Raji (cell line): ENCODE results near the gene CIP2A.

Experiments used
- POLR2A ChIP-seq: IDR thresholded peaks from 2 replicates; pipeline ENCODE4 v1.6.1; 2011; ENCODE audit warnings: low read depth, low read length, control low read depth; ENCODE audit not compliant: insufficient read depth

Gene CIP2A

GRCh38 chr3:108527817-108528216 lies 61.4 kb downstream of the CIP2A start:
- no peak for TF ChIP-seq POLR2A

- no peak for TF ChIP-seq POLR2A
These were observed 62.1 kb downstream of the CIP2A start for GRCh38 chr3:108527109-108527508.

GRCh38 chr3:108525971-108526370 lies 63.3 kb downstream of the CIP2A start:
- no peak for TF ChIP-seq POLR2A

GRCh38 chr3:108525256-108525655 lies 64.0 kb downstream of the CIP2A start:
- no peak for TF ChIP-seq POLR2A

- TF ChIP-seq POLR2A = no peak
These were observed 64.7 kb downstream of the CIP2A start for GRCh38 chr3:108524537-108524936.

- no peak for TF ChIP-seq POLR2A
These were observed 70.3 kb downstream of the CIP2A start for GRCh38 chr3:108518895-108519294.

GRCh38 chr3:108516881-108517280 lies 72.4 kb downstream of the CIP2A start:
- no peak for TF ChIP-seq POLR2A

GRCh38 chr3:108513961-108514360 lies 75.3 kb downstream of the CIP2A start:
- no peak for TF ChIP-seq POLR2A

- no peak for TF ChIP-seq POLR2A
These were observed 76.6 kb downstream of the CIP2A start for GRCh38 chr3:108512671-108513070.

- no peak for TF ChIP-seq POLR2A
These were observed 77.7 kb downstream of the CIP2A start for GRCh38 chr3:108511490-108511889.

GRCh38 chr3:108511055-108511454 lies 78.2 kb downstream of the CIP2A start:
- TF ChIP-seq POLR2A = no peak

- TF ChIP-seq POLR2A = no peak
These were observed 78.7 kb downstream of the CIP2A start, which contains the start of gene MYH15 for GRCh38 chr3:108510496-108510895. Gene MYH15 (minus strand): TSS chr3:108510596. CDS start chr3:108510530, 66 bp downstream.

GRCh38 chr3:108509871-108510270 lies 79.4 kb downstream of the CIP2A start:
- TF ChIP-seq POLR2A = no peak

- TF ChIP-seq POLR2A = no peak
These were observed 80.0 kb downstream of the CIP2A start for GRCh38 chr3:108509263-108509662.

- no peak for TF ChIP-seq POLR2A
These were observed 81.3 kb downstream of the CIP2A start for GRCh38 chr3:108507902-108508301.

- no peak for TF ChIP-seq POLR2A
These were observed 83.4 kb downstream of the CIP2A start for GRCh38 chr3:108505811-108506210.

GRCh38 chr3:108503722-108504121 lies 85.5 kb downstream of the CIP2A start:
- no peak for TF ChIP-seq POLR2A

- no peak for TF ChIP-seq POLR2A
These were observed 87.7 kb downstream of the CIP2A start for GRCh38 chr3:108501535-108501934.

GRCh38 chr3:108500728-108501127 lies 88.5 kb downstream of the CIP2A start:
- TF ChIP-seq POLR2A = no peak
